Naive thymus-derived CD8-positive, alpha-beta T cell (primary cell): ENCODE results near the gene TTC16. TPM values are rescaled to one million over a fixed set of nuclear protein-coding genes. Genes with fewer than 3 reads are reported as not detected.
A peak's percentile ranks its signal among the peaks of the same experiment; 100 is the strongest.

Source experiments
- ATAC-seq, 2 donors: fragments of 150-1000 bp; cut with Tn5 transposase in 1 of 2; sonication (Bioruptor Pico), chemical (Tn5 transposase) in 1 of 2; 1 replicate in 1 of 2; 2 replicates in 1 of 2; pipeline ENCODE4 v1.10.0; 2021; ENCODE audit warnings: mild to moderate bottlenecking in 2 of 2, moderate library complexity in 2 of 2
- POLR2A ChIA-PET: fragments of 350-600 bp; sonication (Branson Sonifier 250); formaldehyde crosslinking; loops from one replicate; lab custom pipeline; 2021; ENCODE audit warnings: antibody characterized with exemption; lab: Charles Lee
- DNase-seq, 10 donors: peaks; one replicate each; pipeline versions ENCODE4 v3.0.0 to v3.0.0-alpha.2; 2020 to 2022
- H3K27ac Mint-ChIP-seq, 10 donors: one replicate each; pipeline ENCODE4 v1.8.0; 2020 to 2022; ENCODE audit warnings: mild to moderate bottlenecking in 10 of 10, mixed read lengths in 10 of 10, moderate library complexity in 4 of 10, inconsistent platforms in 1 of 10
- H3K27me3 Mint-ChIP-seq, 5 donors: one replicate each; pipeline ENCODE4 v1.8.0; 2021 to 2022; ENCODE audit warnings: mixed read lengths in 5 of 5
- H3K36me3 Mint-ChIP-seq, 3 donors: one replicate each; pipeline ENCODE4 v1.8.0; 2020 to 2022; ENCODE audit warnings: mixed read lengths in 3 of 3, mild to moderate bottlenecking in 2 of 3, inconsistent platforms in 1 of 3
- H3K4me1 Mint-ChIP-seq, 4 donors: one replicate each; pipeline ENCODE4 v1.8.0; 2021 to 2022; ENCODE audit warnings: mixed read lengths in 4 of 4
- H3K4me3 Mint-ChIP-seq, 10 donors: one replicate each; pipeline ENCODE4 v1.8.0; 2020 to 2022; ENCODE audit warnings: mild to moderate bottlenecking in 10 of 10, mixed read lengths in 10 of 10, moderate library complexity in 6 of 10, inconsistent platforms in 1 of 10
- H3K9me3 Mint-ChIP-seq, 9 donors: one replicate each; pipeline ENCODE4 v1.8.0; 2020 to 2022; ENCODE audit warnings: mixed read lengths in 9 of 9, mild to moderate bottlenecking in 3 of 9, inconsistent platforms in 1 of 9, moderate library complexity in 1 of 9
- polyA plus RNA-seq, 3 donors: library from polyadenylated mRNA; unstranded; fragments of 300-500 nt; fragmentation: Illumina TruSeq; gene quantifications; one replicate each; pipeline ENCODE4 v1.2.3, GENCODE V29; 2021
- total RNA-seq, 8 experiments: library from RNA in 2 of 8; stranded (reverse) in 2 of 8; gene quantifications; one replicate each; pipeline ENCODE4 v1.2.3 and lab custom pipeline; 2021 to 2026

TTC16 gene
- total RNA-seq (1 to 10 TPM; 7.2 to 8.2 TPM), polyA plus RNA-seq (1 to 10 TPM; 1.8 to 4.4 (median 3.0) TPM), total RNA-seq (lab: John Stamatoyannopoulos, UW) (1.3 to 24.6 (median 7.4) reads per million in 6 experiments)

- Mint-ChIP-seq H3K4me3 (peak within 1 kb of the TSS; percentile 90 to 100 (median 99)), H3K9me3 (no peaks in the 10 kb centered on the region), H3K27me3 (no peaks in the 10 kb centered on the region), H3K4me1 (peaks cover 20 to 54% (median 41%) of the 10 kb centered on the region in 4 donors), H3K27ac (peak within 1 kb of the TSS; percentile 95 to 99 (median 98)), H3K36me3 (no peaks in the 10 kb centered on the region)
- ATAC-seq (peak; percentile 94), DNase-seq (peak; percentile 93 to 98 (median 96))
- POLR2A ChIA-PET = interaction anchor here (0.5 to 3.3 kb wide), 9 partner anchors 9 to 183 kb away, joined by 3 to 19 read pairs (median 4); partner anchors contain the start of genes CDK9, CFAP157 and TOR2A
Measured at GRCh38 chr9:127715470-127716337, at the start of gene TTC16, which contains the start of gene PTRH1. Gene TTC16 (plus strand): TSS chr9:127716079. CDS start chr9:127716146, 67 bp downstream. Gene PTRH1 (minus strand): TSS chr9:127715663. CDS start chr9:127715639, 24 bp downstream.

- no peak for ATAC-seq
- H3K4me1 Mint-ChIP-seq = peaks cover 0 to 2% (median 0%) of the 10 kb centered on the region in 4 donors
- no peaks in the 10 kb centered on the region for H3K9me3 Mint-ChIP-seq
- H3K36me3 Mint-ChIP-seq = peaks cover 0 to 62% (median 20%) of the 10 kb centered on the region in 3 donors
- DNase-seq = no peak
- no peak overlapping the region for H3K27ac Mint-ChIP-seq
- no peaks in the 10 kb centered on the region for H3K27me3 Mint-ChIP-seq
- H3K4me3 Mint-ChIP-seq = no peak overlapping the region
- POLR2A ChIA-PET = no interaction called here
Measured at GRCh38 chr9:127667127-127667844, 48.6 kb upstream of the TTC16 start.

- Mint-ChIP-seq H3K4me3 (no peak overlapping the region), H3K4me1 (peaks cover 0 to 2% (median 0%) of the 10 kb centered on the region in 4 donors), H3K9me3 (no peaks in the 10 kb centered on the region), H3K27me3 (no peaks in the 10 kb centered on the region), H3K36me3 (peaks cover 0 to 60% (median 20%) of the 10 kb centered on the region in 3 donors), H3K27ac (no peak overlapping the region)
- POLR2A ChIA-PET = interaction anchor here (0.6 kb wide), 1 partner anchor 199 kb away, joined by 4 read pairs; no protein-coding TSS in a partner anchor
- ATAC-seq = no peak
- DNase-seq = no peak
Measured at GRCh38 chr9:127667906-127668305, 48.0 kb upstream of the TTC16 start.

- Mint-ChIP-seq H3K4me1 (peaks cover 0 to 2% (median 0%) of the 10 kb centered on the region in 4 donors), H3K27ac (peak overlapping the region in 1 of 10 donors; percentile 46), H3K9me3 (no peaks in the 10 kb centered on the region), H3K4me3 (no peak overlapping the region), H3K27me3 (no peaks in the 10 kb centered on the region), H3K36me3 (peaks cover 0 to 41% (median 12%) of the 10 kb centered on the region in 3 donors)
- no peak for ATAC-seq
- POLR2A ChIA-PET = no interaction called here
- no peak for DNase-seq
Measured at GRCh38 chr9:127673234-127673633, 42.6 kb upstream of the TTC16 start.

- no peak overlapping the region for H3K4me3 Mint-ChIP-seq
- no peaks in the 10 kb centered on the region for H3K27me3 Mint-ChIP-seq
- POLR2A ChIA-PET = no interaction called here
- ATAC-seq (no peak), DNase-seq (no peak)
- peaks cover 0 to 50% (median 12%) of the 10 kb centered on the region in 3 donors for H3K36me3 Mint-ChIP-seq
- H3K27ac Mint-ChIP-seq = peak overlapping the region in 1 of 10 donors; percentile 9
- no peaks in the 10 kb centered on the region for H3K9me3 Mint-ChIP-seq
- no peaks in the 10 kb centered on the region for H3K4me1 Mint-ChIP-seq
Measured at GRCh38 chr9:127676638-127677037, 39.2 kb upstream of the TTC16 start.

- Mint-ChIP-seq H3K9me3 (no peaks in the 10 kb centered on the region), H3K4me3 (no peak overlapping the region), H3K4me1 (no peaks in the 10 kb centered on the region), H3K27me3 (no peaks in the 10 kb centered on the region), H3K36me3 (peaks cover 0 to 51% (median 10%) of the 10 kb centered on the region in 3 donors), H3K27ac (peak overlapping the region in 1 of 10 donors; percentile 35)
- POLR2A ChIA-PET = no interaction called here
- ATAC-seq = no peak
- DNase-seq = no peak
Measured at GRCh38 chr9:127679506-127679905, 36.4 kb upstream of the TTC16 start.

- ATAC-seq (no peak), DNase-seq (no peak)
- peaks cover 0 to 57% (median 9%) of the 10 kb centered on the region in 3 donors for H3K36me3 Mint-ChIP-seq
- no peaks in the 10 kb centered on the region for H3K4me1 Mint-ChIP-seq
- H3K9me3 Mint-ChIP-seq = no peaks in the 10 kb centered on the region
- peak overlapping the region in 3 of 10 donors; percentile 27 to 49 (median 41) for H3K27ac Mint-ChIP-seq
- POLR2A ChIA-PET = no interaction called here
- no peaks in the 10 kb centered on the region for H3K27me3 Mint-ChIP-seq
- H3K4me3 Mint-ChIP-seq = peak overlapping the region in 1 of 10 donors; percentile 24
Measured at GRCh38 chr9:127680226-127680625, 35.7 kb upstream of the TTC16 start.

GRCh38 chr9:127680846-127681245 is 35.0 kb upstream of the TTC16 start:
- no peak overlapping the region for H3K4me3 Mint-ChIP-seq
- no peak overlapping the region for H3K27ac Mint-ChIP-seq
- ATAC-seq (no peak), DNase-seq (no peak)
- no peaks in the 10 kb centered on the region for H3K4me1 Mint-ChIP-seq
- H3K36me3 Mint-ChIP-seq = peaks cover 0 to 58% (median 9%) of the 10 kb centered on the region in 3 donors
- H3K27me3 Mint-ChIP-seq = no peaks in the 10 kb centered on the region
- POLR2A ChIA-PET = no interaction called here
- H3K9me3 Mint-ChIP-seq = no peaks in the 10 kb centered on the region

GRCh38 chr9:127682351-127683136 is 33.3 kb upstream of the TTC16 start:
- Mint-ChIP-seq H3K27ac (no peak overlapping the region), H3K36me3 (peaks cover 0 to 55% (median 9%) of the 10 kb centered on the region in 3 donors), H3K4me1 (no peaks in the 10 kb centered on the region), H3K9me3 (no peaks in the 10 kb centered on the region), H3K4me3 (no peak overlapping the region), H3K27me3 (no peaks in the 10 kb centered on the region)
- DNase-seq (no peak), ATAC-seq (no peak)
- POLR2A ChIA-PET = no interaction called here

- Mint-ChIP-seq H3K36me3 (peaks cover 0 to 52% (median 6%) of the 10 kb centered on the region in 3 donors), H3K4me3 (no peak overlapping the region), H3K27me3 (no peaks in the 10 kb centered on the region), H3K9me3 (no peaks in the 10 kb centered on the region), H3K27ac (no peak overlapping the region), H3K4me1 (no peaks in the 10 kb centered on the region)
- no peak for ATAC-seq
- DNase-seq = no peak
- POLR2A ChIA-PET = no interaction called here
Measured at GRCh38 chr9:127683723-127684122, 32.2 kb upstream of the TTC16 start.

GRCh38 chr9:127684576-127684975 is 31.3 kb upstream of the TTC16 start:
- ATAC-seq (no peak), DNase-seq (no peak)
- POLR2A ChIA-PET = no interaction called here
- Mint-ChIP-seq H3K9me3 (no peaks in the 10 kb centered on the region), H3K27me3 (no peaks in the 10 kb centered on the region), H3K36me3 (peaks cover 0 to 47% (median 6%) of the 10 kb centered on the region in 3 donors), H3K27ac (peak overlapping the region in 1 of 10 donors; percentile 16), H3K4me1 (no peaks in the 10 kb centered on the region), H3K4me3 (no peak overlapping the region)
